Measurements from ENCODE around the gene C15orf61.

C15orf61 gene

GRCh38 chr15:67548862-67549651, 28.1 kb downstream of the C15orf61 start:
- DNase-seq: no peak

GRCh38 chr15:67549736-67550135, 28.8 kb downstream of the C15orf61 start:
- no peak for DNase-seq

DNA sequence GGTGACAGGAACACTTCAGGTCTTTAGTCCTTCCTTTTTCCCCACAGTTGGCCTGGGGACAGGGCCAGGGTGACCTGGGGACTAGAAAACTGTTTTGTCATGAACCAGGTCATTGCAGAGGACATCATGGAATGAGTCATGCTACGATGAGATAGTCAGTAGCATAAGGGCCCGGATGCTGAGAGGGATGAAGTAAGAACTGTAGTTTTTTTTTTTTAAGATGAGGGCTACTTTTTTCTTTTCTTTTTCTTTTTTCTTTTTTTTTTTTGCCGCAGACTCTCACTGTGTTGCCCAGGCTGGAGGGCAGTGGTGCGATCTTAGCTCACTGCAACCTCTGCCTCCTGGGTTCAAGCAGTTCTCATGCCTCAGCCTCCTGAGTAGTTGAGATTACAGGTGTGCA, 29.6 kb downstream of the C15orf61 start:
- no peak for DNase-seq

GRCh38 chr15:67551207-67551743, 30.3 kb downstream of the C15orf61 start:
- DNase-seq: no peak

- no peak for DNase-seq
Measured at GRCh38 chr15:67554580-67554979, 33.6 kb downstream of the C15orf61 start.

DNA sequence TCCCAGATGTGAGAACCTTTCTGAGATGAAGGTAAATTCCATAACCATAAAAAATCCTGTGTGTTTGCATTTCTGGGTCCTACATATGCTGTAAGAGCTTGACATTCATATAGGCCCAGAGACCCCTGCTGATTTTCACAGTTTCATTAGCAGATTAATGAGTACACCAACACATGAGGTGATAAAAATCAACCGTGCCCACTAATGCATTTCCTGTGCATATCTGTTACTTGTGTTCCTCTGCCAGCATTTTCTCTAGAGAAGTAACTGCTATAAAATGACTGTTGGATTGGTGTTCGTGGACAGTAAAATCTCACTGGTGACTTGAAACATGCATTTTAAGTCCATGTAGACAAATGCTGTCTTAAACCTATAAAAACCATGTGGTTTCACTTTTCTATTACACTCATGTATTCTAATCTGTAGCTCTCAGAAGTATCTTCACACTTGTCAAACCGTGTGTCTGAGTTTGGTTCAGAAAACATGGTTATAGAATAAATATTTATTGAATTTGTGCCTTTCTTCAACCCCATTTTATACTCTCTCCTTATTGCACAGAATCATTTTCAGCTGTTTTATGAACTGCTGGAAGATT, 36.1 kb downstream of the C15orf61 start:
- DNase-seq: no peak

- no peak for DNase-seq
Measured at GRCh38 chr15:67558502-67558901, 37.6 kb downstream of the C15orf61 start.

GRCh38 chr15:67559158-67559557, 38.2 kb downstream of the C15orf61 start:
- DNase-seq: no peak

GRCh38 chr15:67559576-67559975, 38.6 kb downstream of the C15orf61 start:
- DNase-seq: no peak

DNA sequence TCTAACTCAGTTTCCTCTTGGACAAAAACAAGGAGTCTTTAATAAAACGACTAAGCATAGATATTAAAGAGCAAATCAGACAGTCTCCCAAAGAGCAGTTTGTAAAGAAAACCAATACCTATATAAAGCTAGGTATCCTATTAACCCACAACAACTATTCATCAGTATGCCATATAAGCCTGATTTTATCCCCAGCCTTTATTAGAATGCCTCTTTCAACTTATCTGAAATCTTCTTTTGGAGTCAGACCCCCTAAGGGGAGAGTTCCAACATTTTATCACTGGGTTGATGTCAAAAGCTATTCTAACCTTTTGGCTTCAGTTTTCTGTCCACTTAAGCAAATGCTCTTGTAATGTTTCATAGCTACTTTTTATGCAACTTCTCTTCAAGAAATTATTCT, 39.4 kb downstream of the C15orf61 start:
- no peak for DNase-seq

DNA sequence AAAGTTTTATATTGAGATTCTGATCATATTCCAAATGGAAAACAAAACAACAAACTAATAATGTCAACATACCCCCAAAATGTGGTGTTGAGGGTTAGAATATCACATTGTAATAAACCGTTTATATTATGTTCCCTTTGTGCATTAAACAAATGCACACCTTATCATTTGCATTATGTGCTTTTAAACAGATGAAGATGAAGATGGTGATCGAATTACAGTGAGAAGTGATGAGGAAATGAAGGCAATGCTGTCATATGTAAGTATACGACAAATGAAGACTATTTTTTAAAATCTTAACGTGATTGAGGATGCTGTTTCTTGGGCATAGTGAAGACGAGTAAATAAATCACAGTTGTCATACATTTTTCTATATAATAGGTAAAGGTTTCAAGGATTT, 42.2 kb downstream of the C15orf61 start:
- DNase-seq: no peak

DNA sequence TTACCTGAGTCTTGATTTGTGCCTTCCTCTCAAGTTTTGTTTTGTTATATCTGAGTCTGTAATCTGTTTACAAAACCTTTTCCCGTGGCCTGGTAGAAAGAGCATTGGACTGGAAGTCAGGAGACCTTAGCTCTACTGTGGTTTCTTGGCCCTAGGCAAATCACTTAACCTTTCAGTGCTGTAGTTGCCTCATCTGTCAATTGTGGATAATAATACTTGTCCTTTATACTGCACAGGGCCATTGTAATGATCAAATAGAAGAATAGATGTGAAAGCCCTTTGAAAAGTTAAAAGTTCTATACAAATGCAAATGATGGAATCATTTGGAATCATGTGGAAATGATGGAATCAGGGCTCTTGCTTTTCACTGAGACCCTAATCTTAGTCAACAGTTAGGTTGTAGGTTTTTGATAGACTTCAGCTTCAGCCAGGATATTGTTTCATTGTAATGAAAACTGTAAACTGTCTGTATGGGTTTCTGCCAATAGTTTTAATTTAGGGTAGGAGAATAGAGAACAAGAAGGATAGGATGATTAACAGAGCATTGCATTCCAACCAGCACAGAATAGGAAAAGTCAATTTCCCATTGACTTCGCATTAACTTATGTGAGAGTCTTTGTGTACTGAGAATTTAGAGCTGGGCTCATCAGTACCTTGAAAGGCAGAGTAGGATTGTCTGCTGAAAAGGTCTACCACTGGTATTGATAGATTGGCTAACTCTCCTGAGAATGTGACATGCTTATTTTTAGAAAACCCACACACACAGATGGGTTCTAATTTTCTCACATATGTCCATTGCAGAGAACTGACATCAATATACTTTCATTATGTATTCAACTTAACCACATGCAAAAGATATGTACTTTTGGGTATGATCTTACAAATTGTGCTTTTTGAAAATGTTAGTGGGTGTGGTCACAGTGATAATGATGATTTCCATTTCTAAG, 43.4 kb downstream of the C15orf61 start:
- DNase-seq: no peak

GRCh38 chr15:67564968-67565345, 44.0 kb downstream of the C15orf61 start:
- no peak for DNase-seq

- DNase-seq: no peak
Measured at GRCh38 chr15:67569668-67570067, 48.7 kb downstream of the C15orf61 start.

DNA sequence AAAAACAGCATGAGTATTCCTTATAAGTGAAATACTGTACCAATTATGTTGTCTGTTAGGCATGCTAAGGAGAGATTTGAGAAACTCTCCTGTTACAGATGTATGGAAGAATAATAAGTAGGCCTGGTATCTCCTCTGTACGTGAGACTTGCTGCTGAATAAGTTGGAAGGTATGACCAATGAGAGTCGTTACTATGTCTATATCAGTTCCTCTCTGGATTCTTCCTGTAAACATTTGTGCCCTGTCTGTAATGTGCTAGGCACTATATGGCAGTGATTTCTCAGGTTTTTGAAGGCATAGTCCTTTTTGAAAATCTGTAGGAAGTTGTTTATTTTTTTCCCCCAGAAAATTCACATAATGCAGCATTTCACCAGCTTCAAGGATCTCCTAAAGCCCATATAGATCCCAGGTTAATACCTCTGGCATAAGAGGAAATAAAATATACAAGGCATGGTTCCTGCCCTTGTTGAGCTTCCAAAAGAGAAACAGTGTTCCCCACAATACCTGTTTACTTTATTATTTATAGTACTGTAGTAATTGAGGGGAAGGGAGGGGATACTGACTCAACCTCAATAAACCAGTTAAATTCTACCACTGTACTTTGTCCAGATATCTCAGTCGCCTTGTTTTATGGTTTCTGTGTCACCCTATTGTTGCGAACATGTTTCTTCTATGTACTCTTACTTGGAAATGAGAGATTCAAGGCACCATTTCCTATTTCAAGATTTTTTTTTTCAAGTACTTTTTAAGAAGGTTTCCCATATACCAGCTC, 50.1 kb downstream of the C15orf61 start:
- no peak for DNase-seq

GRCh38 chr15:67571648-67572415, 50.9 kb downstream of the C15orf61 start:
- DNase-seq: no peak

DNA sequence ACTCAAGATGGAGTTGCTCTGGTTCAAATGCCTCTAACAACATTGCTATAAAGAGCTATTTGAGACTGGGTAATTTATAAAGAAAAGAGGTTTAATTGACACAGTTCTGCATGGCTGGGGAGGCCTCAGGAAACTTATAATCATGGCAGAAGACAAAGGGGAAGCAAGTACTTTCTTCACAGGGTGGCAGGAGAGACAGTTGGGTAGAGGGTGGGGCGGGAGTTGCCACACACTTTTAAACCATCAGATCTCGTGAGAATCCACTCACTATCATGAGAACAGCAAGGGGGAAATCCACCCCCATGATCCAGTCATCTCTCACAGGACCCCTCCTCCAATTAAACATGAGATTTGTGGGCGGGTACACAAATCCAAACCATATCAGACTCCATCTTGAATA, 52.3 kb downstream of the C15orf61 start:
- DNase-seq: no peak

DNA sequence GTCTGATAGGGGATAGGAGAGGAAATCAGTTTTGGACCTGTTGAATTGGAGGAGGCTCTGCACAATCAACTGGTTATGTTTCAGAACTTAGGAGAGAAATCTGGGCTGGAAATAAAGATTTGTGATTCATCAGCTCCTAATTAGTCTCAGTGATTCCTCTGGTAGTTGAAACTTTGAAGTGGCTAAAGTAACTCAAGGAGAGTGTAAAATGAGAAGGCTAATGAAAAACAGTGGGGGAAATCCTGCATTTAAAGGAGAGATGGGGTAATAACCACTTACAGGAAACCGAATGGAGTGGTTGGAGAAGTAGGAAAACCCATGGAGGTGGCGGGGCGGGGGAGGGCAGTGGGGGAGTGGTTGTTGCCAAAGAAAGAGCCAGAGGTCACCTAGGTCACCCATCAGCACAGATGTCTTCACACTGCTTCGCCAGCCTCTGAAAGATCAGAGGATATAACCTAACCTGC, 54.1 kb downstream of the C15orf61 start:
- DNase-seq: no peak

DNA sequence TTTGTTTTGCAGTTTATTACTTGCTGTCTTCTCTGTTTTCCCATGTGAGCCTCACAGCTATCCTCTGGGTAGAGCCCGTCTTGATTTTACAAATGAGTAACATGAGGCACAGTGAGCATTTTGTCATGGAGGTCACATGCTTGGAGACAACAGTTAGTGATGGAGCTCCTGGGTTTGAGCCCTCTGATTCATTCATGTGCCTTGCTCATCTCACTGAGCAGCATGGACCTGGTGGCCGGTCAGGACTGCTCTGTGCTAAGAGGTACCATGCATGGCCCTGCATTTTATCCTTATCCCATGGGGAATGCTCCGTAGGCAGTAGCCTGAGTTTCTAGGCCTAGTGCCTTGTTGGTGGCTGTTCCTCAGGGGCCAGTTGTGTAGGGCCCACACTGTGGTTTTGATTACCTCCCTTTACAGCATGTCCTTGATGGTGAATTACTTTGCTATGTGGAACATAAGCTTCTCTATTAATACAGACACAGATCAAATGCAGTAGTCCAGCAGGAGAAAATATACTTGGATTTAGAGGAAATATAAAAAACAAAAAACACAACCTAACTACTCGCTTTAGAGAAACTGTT, 57.2 kb downstream of the C15orf61 start:
- DNase-seq: no peak

DNA sequence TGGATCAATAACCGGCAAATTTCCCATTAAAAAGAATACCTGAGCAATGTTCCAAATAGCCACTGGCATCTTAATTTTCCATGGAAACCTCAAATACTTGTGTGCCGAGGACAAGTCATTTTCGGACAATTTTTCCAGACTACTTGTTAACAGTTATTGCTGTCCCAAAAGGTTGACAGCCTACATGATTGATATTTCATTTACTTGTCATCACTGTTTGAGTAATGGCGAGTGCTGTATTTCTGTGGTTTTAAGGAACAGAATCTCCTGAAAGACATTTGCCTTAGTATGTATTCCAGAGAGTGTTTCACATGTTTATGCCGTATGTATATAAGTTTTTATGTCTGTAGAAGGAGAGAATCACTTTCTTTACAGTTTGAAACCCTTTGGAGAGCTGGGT, 58.2 kb downstream of the C15orf61 start:
- no peak for DNase-seq
